ENCODE results near the gene PTX4.

DNA sequence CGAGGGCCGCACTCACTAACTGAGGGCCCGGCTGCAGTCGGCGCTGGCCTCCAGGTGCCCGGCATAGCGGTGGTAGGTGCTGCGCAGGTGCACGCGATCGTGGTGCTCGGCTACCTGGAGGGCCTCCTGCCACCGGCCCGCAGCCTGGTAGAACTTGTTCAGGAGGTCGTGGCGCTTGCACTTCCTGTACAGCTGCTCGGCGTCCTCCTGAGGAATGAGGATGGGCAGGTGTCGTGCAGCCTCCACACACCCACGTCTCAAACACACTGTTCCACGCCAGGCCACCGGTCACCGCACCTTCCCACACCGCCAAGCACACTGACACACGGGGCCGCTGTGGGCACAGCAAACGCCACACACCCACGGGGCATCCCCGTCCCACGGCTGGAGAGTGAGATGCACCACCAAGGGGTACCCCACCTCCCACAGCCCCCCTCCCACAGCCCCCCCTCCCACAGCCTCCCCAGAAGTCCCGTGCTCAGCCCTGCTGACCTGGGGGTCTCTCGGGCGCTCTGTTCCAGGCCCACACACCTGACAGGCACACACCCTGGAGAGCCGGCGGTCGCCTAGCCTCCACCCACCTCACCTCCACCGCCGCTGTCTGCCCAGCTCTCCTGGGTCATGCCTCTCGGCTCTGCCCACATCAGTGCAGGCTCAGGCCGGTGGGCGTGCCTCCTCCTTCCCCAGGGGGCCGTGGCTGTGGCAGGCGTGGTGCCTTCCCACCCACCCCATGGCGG, 37.3 kb upstream of the PTX4 start:
- TF ChIP-seq, protein P1, sequence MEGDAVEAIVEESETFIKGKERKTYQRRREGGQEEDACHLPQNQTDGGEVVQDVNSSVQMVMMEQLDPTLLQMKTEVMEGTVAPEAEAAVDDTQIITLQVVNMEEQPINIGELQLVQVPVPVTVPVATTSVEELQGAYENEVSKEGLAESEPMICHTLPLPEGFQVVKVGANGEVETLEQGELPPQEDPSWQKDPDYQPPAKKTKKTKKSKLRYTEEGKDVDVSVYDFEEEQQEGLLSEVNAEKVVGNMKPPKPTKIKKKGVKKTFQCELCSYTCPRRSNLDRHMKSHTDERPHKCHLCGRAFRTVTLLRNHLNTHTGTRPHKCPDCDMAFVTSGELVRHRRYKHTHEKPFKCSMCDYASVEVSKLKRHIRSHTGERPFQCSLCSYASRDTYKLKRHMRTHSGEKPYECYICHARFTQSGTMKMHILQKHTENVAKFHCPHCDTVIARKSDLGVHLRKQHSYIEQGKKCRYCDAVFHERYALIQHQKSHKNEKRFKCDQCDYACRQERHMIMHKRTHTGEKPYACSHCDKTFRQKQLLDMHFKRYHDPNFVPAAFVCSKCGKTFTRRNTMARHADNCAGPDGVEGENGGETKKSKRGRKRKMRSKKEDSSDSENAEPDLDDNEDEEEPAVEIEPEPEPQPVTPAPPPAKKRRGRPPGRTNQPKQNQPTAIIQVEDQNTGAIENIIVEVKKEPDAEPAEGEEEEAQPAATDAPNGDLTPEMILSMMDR (conservative IDR thresholded peaks at IDR 0.05; ENCODE audit: low read depth in 2 of 2) = no peak
- TF ChIP-seq EZH2 (IDR thresholded peaks at IDR 0.05; ENCODE audit: low read depth, unreplicated experiment) = no peak
- no peak for TF ChIP-seq POLR2AphosphoS5 (IDR thresholded peaks at IDR 0.05; ENCODE audit: low read depth)
- no peak for TF ChIP-seq EZH2phosphoT487 (IDR thresholded peaks at IDR 0.05; ENCODE audit: unreplicated experiment)
- no peak for TF ChIP-seq CREB1 (CRISPR knock-in tag; IDR thresholded peaks at IDR 0.05; ENCODE audit: low read depth)
- no peak for TF ChIP-seq STAT1 (IDR thresholded peaks at IDR 0.05; ENCODE audit: unreplicated experiment)
- no peak for TF ChIP-seq REST (IDR thresholded peaks at IDR 0.05; ENCODE audit: unreplicated experiment)
- no peak for TF ChIP-seq JUNB (IDR thresholded peaks at IDR 0.05; ENCODE audit: unreplicated experiment)
- TF ChIP-seq ETS1 (IDR thresholded peaks at IDR 0.05) = no peak
- TF ChIP-seq ZNF114 (CRISPR knock-in tag; IDR thresholded peaks at IDR 0.05) = no peak
- no peak for TF ChIP-seq NANOG (IDR thresholded peaks at IDR 0.05; ENCODE audit: borderline replicate concordance)
